GM12891 (cell line): ENCODE results near the gene TSKU.
"Not testable (repeated sequence)": the region's sequence is repeated elsewhere in the genome, so short reads cannot be mapped to it uniquely, and the experiment has no call there.

ENCODE experiments used
- DNase-seq: peaks from one replicate; pipeline ENCODE4 v3.0.0; 2011; ENCODE audit warnings: low spot score; ENCODE audit not compliant: insufficient read length
- FAIRE-seq: peaks from 2 replicates; lab custom pipeline; 2011; peaks lifted over from hg19 to GRCh38; lab: Jason Lieb, UNC
- PAX5 ChIP-seq: IDR thresholded peaks from 2 replicates; pipeline ENCODE4 v1.6.1; 2011; ENCODE audit warnings: low read length, moderate library complexity, mild to moderate bottlenecking; ENCODE audit not compliant: insufficient read depth, severe bottlenecking
- POLR2A ChIP-seq: IDR thresholded peaks from 2 replicates; pipeline ENCODE4 v1.6.1; 2011; ENCODE audit warnings: low read depth, low read length, control low read depth
- POLR2AphosphoS5 ChIP-seq: IDR thresholded peaks from 2 replicates; pipeline ENCODE4 v1.6.1; 2011; ENCODE audit warnings: low read depth, low read length, control low read depth
- POU2F2 ChIP-seq: IDR thresholded peaks from 2 replicates; pipeline ENCODE4 v1.6.1; 2011; ENCODE audit warnings: low read depth, mild to moderate bottlenecking, control low read depth, low read length, moderate library complexity
- SPI1 ChIP-seq: IDR thresholded peaks from 2 replicates; pipeline ENCODE4 v1.6.1; 2011; ENCODE audit warnings: low read depth, low read length, control low read depth
- TAF1 ChIP-seq: IDR thresholded peaks from 2 replicates; pipeline ENCODE4 v1.6.1; 2011; ENCODE audit warnings: low read depth, low read length, control low read depth

Gene TSKU

DNA sequence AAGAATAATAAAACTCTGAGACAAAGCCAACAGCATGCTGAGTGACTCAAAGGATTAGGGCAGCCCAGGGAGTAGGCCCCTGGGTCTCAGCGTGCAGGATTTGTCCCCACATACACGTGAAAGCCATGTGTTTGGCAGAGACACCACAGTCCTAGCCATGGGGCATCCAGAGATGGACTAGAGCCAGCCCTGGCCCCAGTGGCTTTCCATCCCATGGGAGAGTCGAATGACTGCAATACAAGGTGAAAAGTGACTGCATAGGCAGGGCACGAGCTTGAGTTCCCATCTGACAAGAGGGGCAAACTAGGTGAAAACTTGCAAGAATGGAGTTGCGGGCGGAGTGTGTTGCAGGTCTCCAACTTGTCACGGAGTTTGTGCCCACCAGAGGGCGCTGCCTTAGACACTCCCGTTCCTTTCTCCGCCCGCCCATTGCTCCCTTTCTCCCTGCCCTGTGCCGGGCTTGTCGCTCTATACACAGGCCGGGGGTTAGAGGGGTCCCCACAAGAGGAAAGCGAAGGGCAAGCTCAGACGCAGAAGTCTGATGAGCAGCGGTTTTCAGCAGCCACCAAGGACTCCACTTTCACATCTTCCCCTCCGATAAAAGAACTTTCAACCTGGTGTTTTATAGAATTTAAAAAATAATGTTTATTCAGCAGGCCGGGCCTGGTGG, 24.2 kb downstream of the TSKU start:
- FAIRE-seq (peak; percentile 72), DNase-seq (peak; percentile 60)
- TF ChIP-seq TAF1 = no peak
- TF ChIP-seq POLR2A = no peak
- no peak for TF ChIP-seq POU2F2
- TF ChIP-seq SPI1 = no peak
- no peak for TF ChIP-seq POLR2AphosphoS5
- TF ChIP-seq PAX5 = no peak

DNA sequence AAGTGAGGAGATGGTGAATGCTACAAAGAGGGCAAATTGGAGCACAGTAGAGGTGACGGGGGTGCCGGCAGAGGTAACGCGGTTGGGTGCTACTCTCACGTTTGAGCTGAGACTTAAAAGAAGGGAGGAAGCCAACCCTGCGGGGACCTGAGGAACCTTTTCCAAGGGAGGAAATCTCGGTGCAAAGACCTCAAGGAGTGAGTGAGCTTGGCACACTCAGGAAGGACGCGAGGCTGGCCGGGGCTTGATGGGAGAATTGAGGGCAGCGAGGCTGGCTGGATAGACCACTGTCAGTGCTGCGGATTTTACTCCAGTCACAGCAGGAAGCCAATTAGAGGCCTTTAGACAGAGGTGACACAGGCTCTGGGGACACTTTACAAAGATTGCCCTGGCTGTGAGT, 25.0 kb downstream of the TSKU start:
- no peak for DNase-seq
- no peak for TF ChIP-seq PAX5
- no peak for TF ChIP-seq POLR2A
- no peak for TF ChIP-seq SPI1
- TF ChIP-seq POLR2AphosphoS5 = no peak
- TF ChIP-seq POU2F2 = no peak
- TF ChIP-seq TAF1 = no peak
- FAIRE-seq = no peak

DNA sequence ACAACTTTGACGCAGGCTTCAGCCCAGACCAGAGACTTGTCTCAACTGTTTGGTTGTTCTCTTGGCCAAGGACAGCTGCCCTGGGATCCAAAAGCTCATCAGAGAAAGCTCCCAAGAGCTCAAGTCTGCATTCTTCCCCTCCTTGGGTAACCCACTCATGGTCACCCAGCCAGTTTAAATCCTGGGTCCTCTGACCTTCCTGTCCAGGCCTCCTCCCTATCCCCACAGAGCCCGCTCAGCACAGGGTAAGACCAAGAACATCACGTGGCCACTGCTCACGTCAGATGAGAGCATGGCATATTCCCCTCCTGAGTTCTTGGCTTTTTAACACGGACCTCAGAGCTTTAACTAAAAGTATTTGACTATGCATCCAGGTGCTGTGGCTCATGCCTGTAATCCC, 25.8 kb downstream of the TSKU start:
- no peak for TF ChIP-seq POLR2AphosphoS5
- FAIRE-seq = no peak

DNA sequence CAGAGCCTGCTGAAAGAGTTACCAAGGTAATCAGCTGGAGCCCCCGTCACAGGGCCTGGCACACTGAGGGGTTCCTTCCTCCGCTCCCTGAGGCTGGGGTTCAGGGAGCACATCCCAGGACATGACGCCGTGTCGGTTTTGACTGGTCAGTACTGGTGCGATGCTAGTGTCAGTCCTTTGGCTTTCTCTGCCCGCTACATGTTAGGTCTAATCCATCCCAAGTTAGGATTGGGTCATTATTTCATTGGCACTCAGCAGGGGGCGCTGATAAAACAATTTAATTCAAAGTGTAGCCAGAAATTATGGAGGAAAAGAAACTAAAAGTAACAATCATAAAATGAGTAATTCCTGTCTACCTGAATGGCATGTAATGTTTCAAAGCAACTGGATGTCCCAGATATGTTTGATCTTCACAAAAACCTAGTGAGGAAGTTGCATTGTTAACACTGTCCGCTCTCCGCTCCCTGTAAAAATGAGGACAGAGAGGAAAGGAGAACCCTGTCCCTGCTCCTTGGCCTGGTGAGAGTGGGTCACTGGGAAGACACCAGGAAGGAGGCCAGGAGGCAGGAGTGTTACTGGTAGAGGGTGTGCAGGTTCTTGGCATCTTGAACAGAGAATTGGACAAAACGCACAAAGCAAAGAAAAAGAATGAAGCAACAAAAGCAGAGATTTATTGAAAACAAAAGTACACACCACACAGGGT, 27.1 kb downstream of the TSKU start:
- TF ChIP-seq SPI1 = 0 out of 2 replicates have a peak, but pooled peaks have one; percentile 9
- no peak for TF ChIP-seq POU2F2
- no peak for TF ChIP-seq POLR2A
- TF ChIP-seq TAF1 = no peak
- DNase-seq (no peak), FAIRE-seq (peak; percentile 13)

More for the DNA sequence above, 25.8 kb downstream of the TSKU start:
- no peak for DNase-seq

DNA sequence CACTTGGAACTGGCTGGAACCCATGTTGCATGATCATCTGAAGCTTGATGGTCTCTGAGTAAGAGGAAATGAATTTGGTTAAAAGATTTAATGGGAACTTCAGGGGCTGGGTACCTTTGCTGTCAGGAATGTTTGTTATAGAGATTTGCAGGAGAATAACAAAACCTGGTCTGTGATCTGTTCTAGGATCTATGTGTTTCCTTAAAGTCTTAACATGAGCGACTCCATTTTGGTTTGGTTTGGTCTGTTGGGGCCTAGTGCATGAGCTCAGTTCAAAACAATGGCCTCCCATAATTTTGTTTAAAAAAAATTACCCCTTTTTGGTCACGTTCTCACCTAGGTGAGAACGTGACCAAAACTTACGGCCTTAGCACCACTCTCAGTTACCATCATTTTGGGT, 28.1 kb downstream of the TSKU start:
- DNase-seq = no peak
- no peak for FAIRE-seq
- TF ChIP-seq TAF1 = no peak
- no peak for TF ChIP-seq SPI1
- TF ChIP-seq POLR2A = no peak
- no peak for TF ChIP-seq POU2F2
- no peak for TF ChIP-seq POLR2AphosphoS5
- no peak for TF ChIP-seq PAX5

DNA sequence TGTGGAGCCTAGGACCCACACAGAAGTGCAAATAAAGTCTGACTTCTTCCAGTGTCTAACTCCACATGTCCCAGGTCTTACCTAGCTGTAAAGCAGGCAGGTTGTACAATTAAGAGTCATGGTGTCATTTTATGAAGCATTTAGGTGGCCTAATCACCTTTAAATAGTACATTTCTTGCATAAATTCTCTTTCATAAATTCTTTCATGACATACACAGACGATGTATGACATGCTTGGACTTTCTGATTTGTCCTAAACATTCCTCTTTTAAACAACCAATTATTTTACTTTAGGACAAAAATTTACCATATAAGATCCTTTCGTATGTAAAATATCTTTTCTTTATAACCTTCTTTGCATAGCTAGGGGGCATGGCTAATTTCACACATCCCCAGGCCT, 31.3 kb downstream of the TSKU start:
- DNase-seq = no peak
- TF ChIP-seq TAF1 (no peak), POLR2AphosphoS5 (no peak), POU2F2 (no peak), SPI1 (no peak)
- no peak for FAIRE-seq

DNA sequence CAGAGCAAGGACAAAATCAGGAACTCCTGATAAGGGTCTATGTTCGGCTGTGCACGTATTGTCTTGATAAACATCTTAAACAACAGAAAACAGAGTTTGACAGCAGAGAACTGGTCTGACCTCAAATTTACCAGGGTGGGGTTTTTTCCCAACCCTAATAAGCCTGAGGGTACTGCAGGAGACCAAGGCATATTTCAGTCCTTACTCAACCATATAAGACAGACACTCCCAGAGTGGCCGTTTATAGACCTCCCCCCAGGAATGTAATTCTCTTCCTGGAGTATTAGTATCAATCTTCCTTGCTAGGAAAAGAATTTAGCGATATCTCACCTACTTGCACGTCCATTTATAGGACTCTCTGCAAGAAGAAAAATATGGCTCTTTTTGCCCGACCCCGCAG, 32.5 kb downstream of the TSKU start:
- not testable (repeated sequence) for FAIRE-seq, DNase-seq

DNA sequence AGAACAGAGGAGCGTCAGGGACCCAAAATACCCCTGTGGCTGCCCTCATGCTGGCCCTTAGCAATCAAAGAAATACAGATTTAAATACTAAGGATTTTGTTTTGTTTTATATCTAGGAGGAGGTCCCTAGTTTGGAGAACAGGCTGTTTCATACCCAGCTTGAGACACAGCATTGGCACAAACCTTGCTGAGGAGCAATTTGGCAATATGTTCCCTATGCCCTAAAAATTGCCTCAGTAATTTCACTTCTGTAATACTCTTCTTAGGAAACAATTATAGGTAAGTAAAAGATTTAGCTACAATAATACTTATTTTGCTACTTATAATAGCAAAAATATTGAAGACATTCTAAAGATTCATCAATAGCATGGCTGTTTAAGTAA, 37.0 kb downstream of the TSKU start:
- DNase-seq (no peak), FAIRE-seq (no peak)
- no peak for TF ChIP-seq POLR2AphosphoS5
- no peak for TF ChIP-seq POU2F2
- TF ChIP-seq TAF1 = no peak
- TF ChIP-seq POLR2A = no peak

DNA sequence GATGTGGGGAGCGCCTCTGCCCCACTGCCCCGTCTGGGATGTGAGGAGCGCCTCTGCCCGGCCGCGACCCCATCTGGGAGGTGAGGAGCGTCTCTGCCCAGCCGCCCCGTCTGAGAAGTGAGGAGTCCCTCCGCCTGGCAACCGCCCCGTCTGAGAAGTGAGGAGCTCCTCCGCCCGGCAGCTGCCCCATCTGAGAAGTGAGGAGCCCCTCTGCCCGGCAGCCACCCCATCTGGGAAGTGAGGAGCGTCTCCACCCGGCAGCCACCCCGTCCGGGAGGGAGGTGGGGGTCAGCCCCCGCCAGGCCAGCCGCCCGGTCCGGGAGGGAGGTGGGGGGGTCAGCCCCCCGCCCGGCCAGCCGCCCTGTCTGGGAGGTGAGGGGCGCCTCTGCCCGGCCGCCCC, 38.2 kb downstream of the TSKU start:
- FAIRE-seq, DNase-seq: not testable (repeated sequence)

DNA sequence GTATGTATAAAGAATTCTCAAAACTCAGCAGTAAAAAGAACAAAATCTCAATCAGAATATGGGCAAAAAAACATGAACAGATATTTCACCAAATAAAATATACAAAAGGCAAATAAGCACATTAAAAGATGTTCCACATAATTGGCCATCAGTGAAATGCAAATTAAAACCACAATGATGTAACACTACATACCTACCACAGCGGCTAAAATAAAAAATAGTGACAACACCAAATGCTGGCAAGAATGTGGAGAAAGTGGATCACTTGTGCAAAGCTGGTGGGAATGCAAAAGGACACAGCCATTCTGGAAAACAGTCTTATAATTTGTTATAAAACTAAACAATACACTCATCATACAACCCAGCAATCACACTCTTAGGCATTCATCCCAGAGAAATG, 39.2 kb downstream of the TSKU start:
- no peak for FAIRE-seq
- TF ChIP-seq POU2F2 (no peak), PAX5 (no peak), POLR2A (no peak), POLR2AphosphoS5 (no peak), TAF1 (no peak), SPI1 (no peak)
- DNase-seq = no peak

DNA sequence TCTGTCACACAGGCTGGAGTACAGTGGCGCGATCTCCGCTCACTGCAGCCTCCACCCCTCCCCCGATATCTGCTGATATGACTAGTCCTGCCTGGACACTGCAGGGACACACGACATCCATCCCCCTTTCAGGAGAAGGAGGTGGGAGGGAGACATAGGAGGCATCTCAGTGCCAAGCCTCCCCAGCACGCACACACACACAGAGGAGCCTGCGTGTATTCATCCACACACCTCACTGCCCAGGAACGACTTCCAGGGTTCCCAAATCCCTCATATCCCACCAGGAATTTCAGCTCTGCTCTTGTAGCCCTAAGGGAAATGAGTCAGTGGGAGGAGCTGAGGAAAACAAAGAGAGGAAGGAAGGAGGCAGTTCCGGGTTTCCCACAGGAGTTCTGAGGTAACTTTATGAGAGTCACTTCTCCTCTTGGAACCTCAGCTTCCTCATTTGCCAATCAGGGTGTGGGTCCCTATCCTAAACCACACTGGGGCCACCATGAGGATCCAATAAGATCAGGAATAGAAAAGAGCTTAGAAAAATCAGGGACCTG, 40.4 kb downstream of the TSKU start:
- FAIRE-seq (no peak), DNase-seq (no peak)
- TF ChIP-seq SPI1 (no peak), POU2F2 (no peak), POLR2AphosphoS5 (no peak), POLR2A (no peak), TAF1 (no peak), PAX5 (no peak)
